ENCODE results near the gene HCAR2. TPM values are rescaled to one million over a fixed set of nuclear protein-coding genes. Genes with fewer than 3 reads are reported as not detected.

Gene HCAR2
- total and polyA plus RNA-seq, 4 donors = 0.29 to 0.51 TPM; not detected in 2

DNA sequence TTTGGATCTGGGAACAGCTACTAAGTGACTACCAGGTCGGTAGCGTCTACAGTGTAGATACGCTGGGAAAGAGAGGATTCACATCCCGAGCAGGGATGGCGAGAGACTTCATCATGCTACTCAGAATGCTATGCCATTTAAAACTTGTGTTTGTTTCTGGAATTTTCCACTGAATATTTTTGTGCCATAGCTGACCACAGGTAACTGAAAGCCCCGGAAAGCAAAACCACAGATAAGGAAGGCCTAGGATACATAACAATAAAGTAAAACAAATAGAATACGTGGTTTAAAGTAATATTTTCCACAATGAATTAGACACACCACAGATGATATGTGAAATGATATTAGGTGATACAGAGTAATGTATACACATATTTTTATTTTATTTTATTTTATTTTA is 35.4 kb upstream of the HCAR2 start:
- intact Hi-C loops (cut with DNase I) = no loop called here
- no peak for DNase-seq
- ATAC-seq (ENCODE audit: low FRiP score) = no peak

GRCh38 chr12:122732611-122733010 is 29.5 kb upstream of the HCAR2 start:
- WGBS, 2 donors = 93 to 95% methylated on average over 4 of the region's 4 CpGs
- Histone ChIP-seq H3K27ac (ENCODE audit: low read depth in 1 of 2, low read length in 2 of 2) (no peak overlapping the region), H3K4me3 (ENCODE audit: low read length in 2 of 2) (no peak overlapping the region), H3K36me3 (ENCODE audit: control insufficient read depth in 1 of 2, insufficient read depth in 2 of 2, low read length in 1 of 2) (no peaks in the 10 kb centered on the region), H3K27me3 (ENCODE audit: control insufficient read depth in 1 of 2, insufficient read depth in 2 of 2, low read length in 1 of 2) (no peaks in the 10 kb centered on the region), H3K4me1 (ENCODE audit: control insufficient read depth in 1 of 2, insufficient read depth in 2 of 2, low read length in 2 of 2) (no peaks in the 10 kb centered on the region), H3K9me3 (ENCODE audit: control insufficient read depth, low read length) (no peaks in the 10 kb centered on the region)
- no peak for ATAC-seq (ENCODE audit: low FRiP score)
- no peak for DNase-seq
- intact Hi-C loops (cut with DNase I) = no loop called here

More for the DNA sequence above, 35.4 kb upstream of the HCAR2 start:
- Histone ChIP-seq H3K4me3 (ENCODE audit: low read length in 2 of 2) (no peak overlapping the region), H3K36me3 (ENCODE audit: control insufficient read depth in 1 of 2, insufficient read depth in 2 of 2, low read length in 1 of 2) (no peaks in the 10 kb centered on the region), H3K4me1 (ENCODE audit: control insufficient read depth in 1 of 2, insufficient read depth in 2 of 2, low read length in 2 of 2) (no peaks in the 10 kb centered on the region), H3K27ac (ENCODE audit: low read depth in 1 of 2, low read length in 2 of 2) (no peak overlapping the region), H3K9me3 (ENCODE audit: control insufficient read depth, low read length) (no peaks in the 10 kb centered on the region), H3K27me3 (ENCODE audit: control insufficient read depth in 1 of 2, insufficient read depth in 2 of 2, low read length in 1 of 2) (no peaks in the 10 kb centered on the region)
- 81 to 83% methylated on average over 7 of the region's 7 CpGs for WGBS, 2 donors

GRCh38 chr12:122732170-122732569 is 29.0 kb upstream of the HCAR2 start:
- ATAC-seq (ENCODE audit: low FRiP score) = no peak
- 94% methylated on average over 3 of the region's 3 CpGs for WGBS, 2 donors
- intact Hi-C loops (cut with DNase I) = no loop called here

DNA sequence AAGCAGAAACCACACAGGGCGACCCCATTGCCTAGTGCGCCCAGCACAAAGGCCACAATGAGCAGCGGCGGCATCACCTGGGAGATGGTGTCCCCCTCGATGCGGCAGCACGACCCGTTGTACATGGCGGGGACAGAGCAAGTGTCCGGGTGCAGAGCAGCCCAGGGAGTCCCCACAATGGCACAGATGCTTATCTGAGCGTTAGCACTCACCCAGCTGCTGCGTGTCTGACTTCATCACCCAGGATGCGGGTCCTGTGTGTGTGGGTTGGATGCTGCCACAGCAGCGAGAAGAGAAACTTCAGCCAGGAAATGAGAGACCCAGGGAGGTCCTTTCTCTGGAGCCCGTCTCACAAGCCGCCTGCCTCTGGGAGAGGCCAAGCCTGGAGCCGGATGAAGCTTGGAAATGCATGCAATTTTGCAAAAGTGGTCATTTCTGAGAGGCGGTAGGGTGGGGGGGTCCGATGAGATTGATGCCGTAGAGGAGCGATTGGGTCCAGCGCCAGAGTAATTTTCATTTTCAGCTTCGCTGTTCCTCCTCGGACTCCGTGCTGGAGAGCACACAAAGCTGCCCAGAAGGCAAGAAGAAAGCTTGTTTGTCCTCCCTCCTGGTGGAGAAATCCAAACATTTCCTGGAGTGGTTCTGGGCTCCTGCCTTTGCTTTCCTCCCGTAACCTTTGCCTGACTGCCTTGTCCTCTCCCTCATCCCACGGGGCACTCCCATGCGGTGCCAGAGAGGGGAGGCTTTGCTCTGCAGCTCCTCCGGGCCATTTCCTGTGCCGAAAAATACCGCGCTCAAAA is 27.3 kb upstream of the HCAR2 start, which contains the start of gene HCAR1:
TSS of gene HCAR1 (minus strand) at position 630 of the 800 bp plus-strand sequence. CDS start at position 125, 505 bp downstream.
- Histone ChIP-seq H3K9me3 (ENCODE audit: control insufficient read depth, low read length) (no peaks in the 10 kb centered on the region), H3K27ac (ENCODE audit: low read depth in 1 of 2, low read length in 2 of 2) (no peak within 1 kb of the TSS), H3K4me1 (ENCODE audit: control insufficient read depth in 1 of 2, insufficient read depth in 2 of 2, low read length in 2 of 2) (no peaks in the 10 kb centered on the region), H3K4me3 (ENCODE audit: low read length in 2 of 2) (peak within 1 kb of the TSS; percentile 15 to 28), H3K27me3 (ENCODE audit: control insufficient read depth in 1 of 2, insufficient read depth in 2 of 2, low read length in 1 of 2) (no peaks in the 10 kb centered on the region), H3K36me3 (ENCODE audit: control insufficient read depth in 1 of 2, insufficient read depth in 2 of 2, low read length in 1 of 2) (no peaks in the 10 kb centered on the region)
- ATAC-seq (ENCODE audit: low FRiP score) (peak; percentile 71), DNase-seq (no peak)
- 31 to 35% methylated on average over 32 of the region's 32 CpGs for WGBS, 2 donors
- intact Hi-C loops (cut with DNase I) = no loop called here

More at GRCh38 chr12:122732170-122732569, 29.0 kb upstream of the HCAR2 start:
- Histone ChIP-seq H3K27me3 (ENCODE audit: control insufficient read depth in 1 of 2, insufficient read depth in 2 of 2, low read length in 1 of 2) (no peaks in the 10 kb centered on the region), H3K36me3 (ENCODE audit: control insufficient read depth in 1 of 2, insufficient read depth in 2 of 2, low read length in 1 of 2) (no peaks in the 10 kb centered on the region), H3K4me3 (ENCODE audit: low read length in 2 of 2) (no peak overlapping the region), H3K4me1 (ENCODE audit: control insufficient read depth in 1 of 2, insufficient read depth in 2 of 2, low read length in 2 of 2) (no peaks in the 10 kb centered on the region), H3K27ac (ENCODE audit: low read depth in 1 of 2, low read length in 2 of 2) (no peak overlapping the region), H3K9me3 (ENCODE audit: control insufficient read depth, low read length) (no peaks in the 10 kb centered on the region)
- DNase-seq = no peak

DNA sequence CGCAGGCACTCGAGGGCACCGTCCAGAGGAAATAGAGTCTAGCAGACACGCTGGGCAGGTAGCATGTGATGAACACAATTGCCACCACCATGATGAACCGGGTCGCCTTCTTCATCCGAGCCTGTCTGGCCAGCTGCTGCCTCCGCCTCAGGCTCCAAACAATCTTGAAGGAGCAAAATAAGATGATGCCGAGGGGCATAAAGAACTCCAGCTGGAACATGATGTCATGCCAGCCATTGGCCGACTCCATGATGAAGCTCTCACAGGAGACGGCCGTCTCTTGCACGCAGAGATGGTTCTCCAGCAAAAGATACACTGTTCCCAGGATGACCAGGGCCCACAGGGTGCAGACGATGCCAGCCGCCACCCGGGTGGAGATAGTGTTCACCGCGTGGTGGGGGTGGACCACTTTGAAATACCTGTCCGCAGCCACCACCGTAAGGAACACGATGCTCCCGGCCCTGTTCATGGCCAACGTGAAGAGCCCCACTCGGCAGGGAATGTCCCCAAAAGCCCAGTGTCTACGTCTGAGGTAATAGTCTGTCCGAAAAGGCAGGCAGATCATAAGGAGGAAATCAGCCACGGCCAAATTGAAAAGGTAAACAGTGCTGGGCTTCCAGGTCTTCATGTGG is 26.5 kb upstream of the HCAR2 start:
- Histone ChIP-seq H3K9me3 (ENCODE audit: control insufficient read depth, low read length) (no peaks in the 10 kb centered on the region), H3K27me3 (ENCODE audit: control insufficient read depth in 1 of 2, insufficient read depth in 2 of 2, low read length in 1 of 2) (no peaks in the 10 kb centered on the region), H3K4me3 (ENCODE audit: low read length in 2 of 2) (no peak overlapping the region), H3K27ac (ENCODE audit: low read depth in 1 of 2, low read length in 2 of 2) (no peak overlapping the region), H3K4me1 (ENCODE audit: control insufficient read depth in 1 of 2, insufficient read depth in 2 of 2, low read length in 2 of 2) (no peaks in the 10 kb centered on the region), H3K36me3 (ENCODE audit: control insufficient read depth in 1 of 2, insufficient read depth in 2 of 2, low read length in 1 of 2) (no peaks in the 10 kb centered on the region)
- ATAC-seq (ENCODE audit: low FRiP score) (no peak), DNase-seq (no peak)
- WGBS, 2 donors = 90 to 91% methylated on average over 27 of the region's 27 CpGs
- intact Hi-C loops (cut with DNase I) = no loop called here

DNA sequence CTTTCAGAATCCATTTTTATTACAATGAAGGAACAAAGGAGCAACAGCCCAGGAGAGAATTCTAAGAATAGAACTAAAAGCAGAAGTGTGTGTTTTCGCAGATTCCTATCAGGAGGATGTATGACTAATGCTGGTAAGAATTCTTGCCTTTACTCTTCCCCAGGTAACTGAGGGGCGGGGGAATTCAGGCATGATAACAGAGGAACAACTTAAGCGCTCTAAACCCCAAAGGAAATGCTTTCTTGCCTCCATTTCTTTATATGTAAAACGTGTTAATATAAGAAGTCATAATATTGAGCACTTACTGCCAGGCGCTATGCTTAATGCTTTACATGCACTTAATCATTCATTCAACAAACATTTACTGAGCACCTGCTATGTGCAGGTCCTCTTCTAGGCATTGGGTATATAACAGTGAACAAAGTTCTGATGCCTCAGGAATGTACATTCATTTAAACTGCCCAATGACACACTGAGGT is 23.0 kb upstream of the HCAR2 start:
- no peaks in the 10 kb centered on the region for H3K9me3 ChIP-seq (ENCODE audit: control insufficient read depth, low read length)
- no peak for ATAC-seq (ENCODE audit: low FRiP score)
- 55 to 56% methylated on average over 5 of the region's 5 CpGs for WGBS, 2 donors

GRCh38 chr12:122725452-122726079 is 22.4 kb upstream of the HCAR2 start:
- WGBS, 2 donors = 78 to 83% methylated on average over 6 of the region's 6 CpGs
- DNase-seq (no peak), ATAC-seq (ENCODE audit: low FRiP score) (no peak)
- intact Hi-C loops (cut with DNase I) = no loop called here
- Histone ChIP-seq H3K27me3 (ENCODE audit: control insufficient read depth in 1 of 2, insufficient read depth in 2 of 2, low read length in 1 of 2) (no peaks in the 10 kb centered on the region), H3K36me3 (ENCODE audit: control insufficient read depth in 1 of 2, insufficient read depth in 2 of 2, low read length in 1 of 2) (no peaks in the 10 kb centered on the region), H3K4me1 (ENCODE audit: control insufficient read depth in 1 of 2, insufficient read depth in 2 of 2, low read length in 2 of 2) (no peaks in the 10 kb centered on the region), H3K4me3 (ENCODE audit: low read length in 2 of 2) (no peak overlapping the region), H3K27ac (ENCODE audit: low read depth in 1 of 2, low read length in 2 of 2) (no peak overlapping the region), H3K9me3 (ENCODE audit: control insufficient read depth, low read length) (no peaks in the 10 kb centered on the region)

More for the DNA sequence above, 23.0 kb upstream of the HCAR2 start:
- H3K27me3 ChIP-seq (ENCODE audit: control insufficient read depth in 1 of 2, insufficient read depth in 2 of 2, low read length in 1 of 2) = no peaks in the 10 kb centered on the region
- no peaks in the 10 kb centered on the region for H3K36me3 ChIP-seq (ENCODE audit: control insufficient read depth in 1 of 2, insufficient read depth in 2 of 2, low read length in 1 of 2)
- no peak overlapping the region for H3K4me3 ChIP-seq (ENCODE audit: low read length in 2 of 2)
- H3K4me1 ChIP-seq (ENCODE audit: control insufficient read depth in 1 of 2, insufficient read depth in 2 of 2, low read length in 2 of 2) = no peaks in the 10 kb centered on the region
- intact Hi-C loops (cut with DNase I) = no loop called here
- no peak for DNase-seq
- no peak overlapping the region for H3K27ac ChIP-seq (ENCODE audit: low read depth in 1 of 2, low read length in 2 of 2)

DNA sequence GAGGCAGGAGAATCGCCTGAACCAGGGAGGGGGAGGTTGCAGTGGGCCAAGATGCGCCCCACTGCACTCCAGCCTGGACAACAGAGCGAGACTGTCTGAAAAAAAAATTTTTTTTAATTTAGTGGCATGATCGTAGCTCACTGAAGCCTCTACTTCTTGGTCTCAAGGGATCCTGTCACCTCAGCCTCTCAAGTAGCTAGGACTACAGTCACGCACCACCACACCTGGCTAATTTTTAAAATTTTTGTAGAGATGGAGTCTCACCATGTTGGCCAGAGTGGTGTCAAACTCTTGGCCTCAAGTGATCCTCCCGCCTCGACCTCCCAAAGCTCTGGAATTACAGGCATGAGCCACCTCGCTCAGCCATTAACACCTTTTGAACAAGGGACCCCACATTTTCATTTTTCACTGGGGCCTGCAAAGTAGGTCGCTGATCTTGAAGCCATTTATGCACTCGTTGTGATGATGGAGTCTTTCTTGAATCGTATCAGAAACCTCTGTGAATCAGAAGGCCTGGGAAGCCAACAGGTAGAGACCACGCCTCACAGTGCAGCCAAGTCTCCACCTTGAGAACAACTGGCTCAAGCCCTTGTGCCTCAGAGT is 21.6 kb upstream of the HCAR2 start:
- intact Hi-C loops (cut with DNase I) = no loop called here
- Histone ChIP-seq H3K4me1 (ENCODE audit: control insufficient read depth in 1 of 2, insufficient read depth in 2 of 2, low read length in 2 of 2) (no peaks in the 10 kb centered on the region), H3K27me3 (ENCODE audit: control insufficient read depth in 1 of 2, insufficient read depth in 2 of 2, low read length in 1 of 2) (no peaks in the 10 kb centered on the region), H3K27ac (ENCODE audit: low read depth in 1 of 2, low read length in 2 of 2) (no peak overlapping the region), H3K4me3 (ENCODE audit: low read length in 2 of 2) (no peak overlapping the region), H3K36me3 (ENCODE audit: control insufficient read depth in 1 of 2, insufficient read depth in 2 of 2, low read length in 1 of 2) (no peaks in the 10 kb centered on the region), H3K9me3 (ENCODE audit: control insufficient read depth, low read length) (no peaks in the 10 kb centered on the region)
- ATAC-seq (ENCODE audit: low FRiP score) (no peak), DNase-seq (no peak)
- WGBS, 2 donors = 87 to 91% methylated on average over 12 of the region's 12 CpGs

Measured in aorta (tissue), 5 donors.